A549 (cell line): ENCODE measurements around the gene N4BP2L2. TPM values are rescaled to one million over a fixed set of nuclear protein-coding genes. Genes with fewer than 3 reads are reported as not detected.

Experiments used
- ATAC-seq, 2 experiments: fragments of 200-7000 bp in 1 of 2; fragments of >200 bp in 1 of 2; cut with Nextera tagmentation in 1 of 2; cut with Tn5 transposase in 1 of 2; 3 replicates each; pipeline versions ENCODE4 v1.8.0 to v1.9.1; 2018 to 2020; ENCODE audit warnings: mild to moderate bottlenecking in 1 of 2, moderate library complexity in 1 of 2
- CTCF ChIA-PET: fragments of 300-600 bp; sonication (Branson Sonifier 250); formaldehyde crosslinking; extraction: SDS; loops from one replicate; lab custom pipeline; 2021; ENCODE audit warnings: antibody characterized with exemption, inconsistent platforms; lab: Yijun Ruan, JAX
- POLR2A ChIA-PET: fragments of 350-600 bp; formaldehyde crosslinking; extraction: SDS; loops from one replicate; lab custom pipeline; 2021; ENCODE audit warnings: antibody characterized with exemption, inconsistent platforms; lab: Yijun Ruan, JAX
- DNase-seq, 2 experiments: peaks; one replicate each; pipeline versions ENCODE4 v3.0.0 to v3.0.0-alpha.2; 2011 to 2016; ENCODE audit warnings: low read depth in 1 of 2, low spot score in 1 of 2
- FAIRE-seq: peaks from 2 replicates; lab custom pipeline; 2011; peaks lifted over from hg19 to GRCh38; lab: Jason Lieb, UNC
- H3K27ac ChIP-seq, 2 experiments: fragments of >200 bp; sonication (Bioruptor Twin); formaldehyde crosslinking; 3 replicates each; pipeline ENCODE4 v1.5.1; 2016 to 2017
- H3K4me1 ChIP-seq: fragments of >200 bp; sonication (Bioruptor Twin); formaldehyde crosslinking; 3 replicates; pipeline ENCODE4 v1.6.1; 2016
- H3K4me2 ChIP-seq: fragments of >200 bp; sonication (Bioruptor Twin); formaldehyde crosslinking; 3 replicates; pipeline ENCODE4 v1.6.1; 2016
- H3K4me3 ChIP-seq: fragments of >200 bp; sonication (Bioruptor Twin); formaldehyde crosslinking; 3 replicates; pipeline ENCODE4 v1.5.1; 2016
- H3K9me3 ChIP-seq: fragments of >200 bp; sonication (Bioruptor Twin); formaldehyde crosslinking; 3 replicates; pipeline ENCODE4 v1.6.1; 2016
- BHLHE40 ChIP-seq: IDR thresholded peaks from 2 replicates; pipeline ENCODE4 v1.6.1; 2012; ENCODE audit warnings: low read depth, low read length, inconsistent platforms
- CBX2 ChIP-seq: fragments of 200-600 bp; sonication (generic); IDR thresholded peaks from 2 replicates; pipeline ENCODE4 v1.6.1; 2016; ENCODE audit warnings: low read depth, mild to moderate bottlenecking, borderline replicate concordance
- CHD2 ChIP-seq: fragments of 150-350 bp; IDR thresholded peaks from 2 replicates; pipeline ENCODE4 v1.6.1; 2014; ENCODE audit warnings: low read length; ENCODE audit not compliant: partially characterized antibody
- CHD4 ChIP-seq: fragments of 200-600 bp; sonication (generic); IDR thresholded peaks from 2 replicates; pipeline ENCODE4 v1.6.1; 2016; ENCODE audit warnings: antibody characterized with exemption, mild to moderate bottlenecking, borderline replicate concordance
- CTCF ChIP-seq: fragments of >200 bp; sonication (Bioruptor Twin); formaldehyde crosslinking; IDR thresholded peaks from 3 replicates; pipeline ENCODE4 v1.5.1; 2016
- EHMT2 ChIP-seq: fragments of 200-600 bp; sonication (generic); IDR thresholded peaks from 2 replicates; pipeline ENCODE4 v1.6.1; 2016; ENCODE audit warnings: antibody characterized with exemption, low read depth, mild to moderate bottlenecking, moderate library complexity
- ELK1 ChIP-seq: fragments of 150-350 bp; IDR thresholded peaks from 2 replicates; pipeline ENCODE4 v1.6.1; 2014; ENCODE audit warnings: low read depth, mild to moderate bottlenecking, low read length
- FOSL2 ChIP-seq, 2 experiments: fragments of 450-650 bp in 1 of 2; fragments of >200 bp in 1 of 2; sonication (Bioruptor Twin) in 1 of 2; formaldehyde crosslinking; IDR thresholded peaks; 2 replicates each; pipeline versions ENCODE4 v1.5.0 to v1.6.1; 2016 to 2020; ENCODE audit warnings: mild to moderate bottlenecking in 1 of 2, moderate library complexity in 1 of 2
- FOXS1 ChIP-seq: fragments of 250-450 bp; sonication (Bioruptor Pico); IDR thresholded peaks from 2 replicates; pipeline ENCODE4 v1.5.0; 2020; ENCODE audit warnings: mild to moderate bottlenecking, moderate library complexity
- GATA3 ChIP-seq: IDR thresholded peaks from 2 replicates; pipeline ENCODE4 v1.6.1; 2012; ENCODE audit warnings: borderline replicate concordance
- HES2 ChIP-seq: fragments of >200 bp; sonication (Bioruptor Twin); formaldehyde crosslinking; IDR thresholded peaks from 2 replicates; pipeline ENCODE4 v1.6.1; 2016
- HEYL ChIP-seq: fragments of 250-450 bp; sonication (Bioruptor Pico); IDR thresholded peaks from 2 replicates; pipeline ENCODE4 v1.8.0; 2021; ENCODE audit warnings: mild to moderate bottlenecking, moderate library complexity
- HMGXB4 ChIP-seq: fragments of 250-450 bp; sonication (Bioruptor Pico); IDR thresholded peaks from 2 replicates; pipeline ENCODE4 v1.5.0; 2021; ENCODE audit warnings: mild to moderate bottlenecking, moderate library complexity, borderline replicate concordance
- HOXA7 ChIP-seq: fragments of 250-450 bp; sonication (Bioruptor Pico); IDR thresholded peaks from 2 replicates; pipeline ENCODE4 v1.5.0; 2020; ENCODE audit warnings: mild to moderate bottlenecking, moderate library complexity
- MAFK ChIP-seq: fragments of 450-650 bp; IDR thresholded peaks from 2 replicates; pipeline ENCODE4 v1.6.1; 2014; ENCODE audit not compliant: partially characterized antibody
- MYC ChIP-seq: IDR thresholded peaks from 2 replicates; pipeline ENCODE4 v1.6.1; 2012; ENCODE audit warnings: mild to moderate bottlenecking, inconsistent platforms, low read length, improper control_type of control experiment, borderline replicate concordance
- NFE2L2 ChIP-seq: fragments of 150-350 bp; conservative IDR thresholded peaks from 2 replicates; pipeline ENCODE4 v1.6.1; 2014; ENCODE audit warnings: low read length
- NR3C1 ChIP-seq: fragments of >200 bp; sonication (Bioruptor Twin); formaldehyde crosslinking; IDR thresholded peaks from 3 replicates; pipeline ENCODE4 v1.6.1; 2017
- RARB ChIP-seq: fragments of 250-450 bp; sonication (Bioruptor Pico); IDR thresholded peaks from 2 replicates; pipeline ENCODE4 v1.8.0; 2021; ENCODE audit warnings: mild to moderate bottlenecking, moderate library complexity
- RNF2 ChIP-seq: fragments of 200-600 bp; sonication (generic); IDR thresholded peaks from 2 replicates; pipeline ENCODE4 v1.6.1; 2016; ENCODE audit warnings: low read depth, mild to moderate bottlenecking, antibody characterized with exemption, moderate library complexity, borderline replicate concordance
- SREBF2 ChIP-seq: fragments of 450-650 bp; IDR thresholded peaks from 2 replicates; pipeline ENCODE4 v1.6.1; 2014; ENCODE audit warnings: mild to moderate bottlenecking, moderate library complexity
- WGBS: methylation state at CpG from one replicate; pipeline ENCODE4 v1.1.6; 2017; ENCODE audit errors: missing lambda C conversion rate; 5-methylcytosine and 5-hydroxymethylcytosine counted together
- polyA plus RNA-seq, 4 experiments: library from polyadenylated mRNA; depleted of rRNA in 3 of 4; stranded (reverse); fragments of >200 nt; fragmentation: RNase III in 1 of 4; extraction: RNeasy Plus Mini Kit Qiagen cat#74134 plus additional on column Dnase treatment in 1 of 4; gene quantifications; 2 replicates in 3 of 4; 3 replicates in 1 of 4; pipeline ENCODE4 v1.2.3, GENCODE V29; 2011 to 2017

N4BP2L2 gene
- polyA plus RNA-seq, 2 of the 4 experiments (the other 2 are of a cell fraction), result 29.3 to 56.2 TPM

GRCh38 chr13:32417995-32418394, 120.6 kb downstream of the N4BP2L2 start:
- ChIA-PET CTCF (no interaction called here), POLR2A (no interaction called here)
- FAIRE-seq (no peak), DNase-seq (no peak), ATAC-seq (no peak)
- WGBS, result 61% methylated on average over 1 of the region's 1 CpG
- H3K4me2 ChIP-seq, result no peak overlapping the region
- no peak overlapping the region for H3K27ac ChIP-seq
- H3K9me3 ChIP-seq, result no peaks in the 10 kb centered on the region; the same call in 2 of the 3 replicates
- H3K4me1 ChIP-seq, result no peaks in the 10 kb centered on the region
- TF ChIP-seq EHMT2 (no peak), ELK1 (no peak), MAFK (no peak), FOXS1 (CRISPR knock-in tag) (no peak), GATA3 (no peak), CBX2 (no peak), CTCF (no peak), CHD4 (no peak)
- H3K4me3 ChIP-seq, result no peak overlapping the region

- DNase-seq (peak; percentile 8 to 29), FAIRE-seq (no peak), ATAC-seq (peak; percentile 68 to 71; a peak in 4 of 6 replicates)
- H3K27ac ChIP-seq, result no peak overlapping the region
- H3K4me2 ChIP-seq, result no peak overlapping the region
- POLR2A ChIA-PET, result no interaction called here
- H3K4me1 ChIP-seq, result no peaks in the 10 kb centered on the region
- no peaks in the 10 kb centered on the region; the same call in 2 of the 3 replicates for H3K9me3 ChIP-seq
- CTCF ChIA-PET, result no interaction called here
- no peak for TF ChIP-seq CHD2
- TF ChIP-seq HMGXB4 (CRISPR knock-in tag), result no peak
- no peak for TF ChIP-seq SREBF2
- TF ChIP-seq BHLHE40, result no peak
- TF ChIP-seq CTCF, result peak; percentile 25; the same call in 2 of the 3 replicates
- TF ChIP-seq NR3C1, result no peak
- no peak for TF ChIP-seq HES2
- H3K4me3 ChIP-seq, result no peak overlapping the region
These were observed 123.6 kb downstream of the N4BP2L2 start for GRCh38 chr13:32415019-32415418.

GRCh38 chr13:32414580-32414979, 124.0 kb downstream of the N4BP2L2 start:
- H3K4me1 ChIP-seq, result no peaks in the 10 kb centered on the region
- ATAC-seq, result no peak
- ChIA-PET POLR2A (no interaction called here), CTCF (no interaction called here)
- no peak overlapping the region for H3K4me3 ChIP-seq
- DNase-seq, result no peak
- no peak overlapping the region for H3K4me2 ChIP-seq
- no peak overlapping the region for H3K27ac ChIP-seq
- FAIRE-seq, result no peak
- 65% methylated on average over 2 of the region's 2 CpGs for WGBS
- no peaks in the 10 kb centered on the region; the same call in 2 of the 3 replicates for H3K9me3 ChIP-seq
- no peak for TF ChIP-seq MYC
- TF ChIP-seq MAFK, result no peak
- TF ChIP-seq RNF2, result no peak
- no peak for TF ChIP-seq ELK1
- no peak for TF ChIP-seq FOSL2 (IDR thresholded peaks at IDR 0.05)
- no peak for TF ChIP-seq FOSL2 (CRISPR knock-in tag; IDR thresholded peaks at IDR 0.05)
- TF ChIP-seq HEYL (CRISPR knock-in tag), result no peak
- no peak for TF ChIP-seq NFE2L2
- TF ChIP-seq RARB (CRISPR knock-in tag), result no peak
- no peak for TF ChIP-seq HOXA7 (CRISPR knock-in tag)
